WTC11 (cell line): ENCODE measurements around the gene ASAH2. TPM values are rescaled to one million over a fixed set of nuclear protein-coding genes. Genes with fewer than 3 reads are reported as not detected.

Experiments used
- ATAC-seq: fragments of 200-7000 bp; cut with Tn5 transposase; 2 replicates; pipeline ENCODE4 v1.10.0; 2021; ENCODE audit warnings: mild to moderate bottlenecking, moderate library complexity
- CTCF ChIA-PET: fragments of 300-600 bp; sonication (Branson Sonifier 250); formaldehyde crosslinking; loops from one replicate; lab custom pipeline; 2021; ENCODE audit warnings: antibody characterized with exemption; lab: Charles Lee
- POLR2A ChIA-PET: fragments of 350-600 bp; sonication (Branson Sonifier 250); formaldehyde crosslinking; loops from one replicate; lab custom pipeline; 2021; ENCODE audit warnings: antibody characterized with exemption; lab: Charles Lee
- DNase-seq: peaks from one replicate; pipeline ENCODE4 v3.0.0; 2021; ENCODE audit warnings: low spot score
- H3K27ac Mint-ChIP-seq: 2 replicates; pipeline ENCODE4 v1.8.0; 2021; ENCODE audit warnings: mixed read lengths
- H3K27me3 Mint-ChIP-seq: 2 replicates; pipeline ENCODE4 v1.8.0; 2021; ENCODE audit warnings: low read depth, mild to moderate bottlenecking, moderate library complexity, mixed read lengths
- H3K36me3 Mint-ChIP-seq: 2 replicates; pipeline ENCODE4 v1.8.0; 2021; ENCODE audit warnings: mixed read lengths
- H3K4me1 Mint-ChIP-seq: 2 replicates; pipeline ENCODE4 v1.8.0; 2022; ENCODE audit warnings: mixed read lengths
- H3K4me3 Mint-ChIP-seq: 2 replicates; pipeline ENCODE4 v1.8.0; 2021; ENCODE audit warnings: mild to moderate bottlenecking, moderate library complexity, mixed read lengths
- H3K9me3 Mint-ChIP-seq: 2 replicates; pipeline ENCODE4 v1.8.0; 2021; ENCODE audit warnings: mixed read lengths
- CREB1 ChIP-seq: sonication (generic); formaldehyde crosslinking; IDR thresholded peaks from 2 replicates; pipeline ENCODE4 v1.8.0; 2023; ENCODE audit warnings: mild to moderate bottlenecking, missing genetic modification reagents
- EMX1 ChIP-seq: fragments of 250-450 bp; sonication (Bioruptor Pico); IDR thresholded peaks from 2 replicates; pipeline ENCODE4 v1.8.0; 2021; ENCODE audit warnings: mild to moderate bottlenecking
- FOXP1 ChIP-seq: sonication (generic); formaldehyde crosslinking; IDR thresholded peaks from 2 replicates; pipeline ENCODE4 v1.8.0; 2022; ENCODE audit warnings: missing genetic modification reagents, mild to moderate bottlenecking, moderate library complexity, borderline replicate concordance
- GRHL2 ChIP-seq: fragments of 250-450 bp; sonication (Bioruptor Pico); IDR thresholded peaks from 2 replicates; pipeline ENCODE4 v1.8.0; 2022; ENCODE audit warnings: mild to moderate bottlenecking, moderate library complexity; ENCODE audit not compliant: insufficient replicate concordance, severe bottlenecking
- MLX ChIP-seq: sonication (generic); formaldehyde crosslinking; IDR thresholded peaks from 2 replicates; pipeline ENCODE4 v1.8.1; 2023; ENCODE audit warnings: mild to moderate bottlenecking, missing genetic modification reagents, moderate library complexity
- MXD4 ChIP-seq: fragments of 250-450 bp; sonication (Bioruptor Pico); IDR thresholded peaks from 2 replicates; pipeline ENCODE4 v1.8.0; 2021; ENCODE audit warnings: mild to moderate bottlenecking, moderate library complexity, borderline replicate concordance
- NFE2L1 ChIP-seq: sonication (generic); formaldehyde crosslinking; IDR thresholded peaks from 2 replicates; pipeline ENCODE4 v1.8.1; 2023; ENCODE audit warnings: missing genetic modification reagents
- NR1H2 ChIP-seq: sonication (generic); formaldehyde crosslinking; IDR thresholded peaks from 2 replicates; pipeline ENCODE4 v1.9.0; 2021; ENCODE audit warnings: mild to moderate bottlenecking, moderate library complexity, missing genetic modification reagents
- PREB ChIP-seq: sonication (generic); formaldehyde crosslinking; IDR thresholded peaks from 2 replicates; pipeline ENCODE4 v1.8.1; 2022; ENCODE audit warnings: mild to moderate bottlenecking, missing genetic modification reagents, moderate library complexity, borderline replicate concordance
- RELA ChIP-seq: sonication (generic); formaldehyde crosslinking; IDR thresholded peaks from 2 replicates; pipeline ENCODE4 v1.8.1; 2022; ENCODE audit warnings: missing genetic modification reagents, mild to moderate bottlenecking, borderline replicate concordance
- RORB ChIP-seq: fragments of 250-450 bp; sonication (Bioruptor Pico); IDR thresholded peaks from 2 replicates; pipeline ENCODE4 v1.9.0; 2021; ENCODE audit warnings: mild to moderate bottlenecking
- STAT6 ChIP-seq: sonication (generic); formaldehyde crosslinking; conservative IDR thresholded peaks from 2 replicates; pipeline ENCODE4 v1.8.1; 2023; ENCODE audit warnings: mild to moderate bottlenecking, low read depth, missing genetic modification reagents, moderate library complexity
- TEAD4 ChIP-seq: sonication (generic); formaldehyde crosslinking; IDR thresholded peaks from 2 replicates; pipeline ENCODE4 v1.8.0; 2022; ENCODE audit warnings: mild to moderate bottlenecking, missing genetic modification reagents
- ZBTB21 ChIP-seq: sonication (generic); formaldehyde crosslinking; IDR thresholded peaks from 2 replicates; pipeline ENCODE4 v1.8.1; 2023; ENCODE audit warnings: mild to moderate bottlenecking, missing genetic modification reagents, borderline replicate concordance
- ZNF121 ChIP-seq: sonication (generic); formaldehyde crosslinking; IDR thresholded peaks from 2 replicates; pipeline ENCODE4 v1.8.0; 2023; ENCODE audit warnings: missing genetic modification reagents
- ZNF671 ChIP-seq: fragments of 250-450 bp; sonication (Bioruptor Pico); IDR thresholded peaks from 2 replicates; pipeline ENCODE4 v1.8.0; 2021; ENCODE audit warnings: mild to moderate bottlenecking
- total RNA-seq: library from RNA; stranded (reverse); gene quantifications from 3 replicates; pipeline ENCODE4 v1.2.3, GENCODE V29; 2021
- TF ChIP-seq, protein P1 (sequence below): fragments of 250-450 bp; sonication (Bioruptor Pico); IDR thresholded peaks from 2 replicates; pipeline ENCODE4 v2.1.2; 2022; ENCODE audit warnings: mild to moderate bottlenecking, moderate library complexity
- TF ChIP-seq, protein P2 (sequence below): sonication (generic); formaldehyde crosslinking; IDR thresholded peaks from 2 replicates; pipeline ENCODE4 v1.8.1; 2023; ENCODE audit warnings: mild to moderate bottlenecking, missing genetic modification reagents, borderline replicate concordance
- TF ChIP-seq, protein P3 (sequence below): sonication (generic); formaldehyde crosslinking; IDR thresholded peaks from 2 replicates; pipeline ENCODE4 v1.8.1; 2022; ENCODE audit warnings: missing genetic modification reagents, borderline replicate concordance
- TF ChIP-seq, protein P4 (sequence below): fragments of 250-450 bp; sonication (Bioruptor Pico); conservative IDR thresholded peaks from 2 replicates; pipeline ENCODE4 v1.9.0; 2021; ENCODE audit warnings: mild to moderate bottlenecking

ASAH2 gene
- total RNA-seq, 1 experiment from 2014 or later: 4.1 TPM

GRCh38 chr10:50275650-50276235, 24.4 kb upstream of the ASAH2 start:
- DNase-seq: peak; percentile 45
- TF ChIP-seq EMX1 (CRISPR knock-in tag) (no peak), GRHL2 (no peak), NR1H2 (CRISPR knock-in tag) (no peak), MXD4 (no peak), STAT6 (CRISPR knock-in tag) (no peak), NFE2L1 (no peak), PREB (CRISPR knock-in tag) (no peak), FOXP1 (CRISPR knock-in tag) (no peak), RELA (CRISPR knock-in tag) (no peak), ZNF121 (no peak), ZNF671 (CRISPR knock-in tag) (no peak), TEAD4 (CRISPR knock-in tag) (no peak), RORB (CRISPR knock-in tag) (no peak), ZBTB21 (CRISPR knock-in tag) (no peak), MLX (no peak), CREB1 (no peak)
- TF ChIP-seq, protein P1, sequence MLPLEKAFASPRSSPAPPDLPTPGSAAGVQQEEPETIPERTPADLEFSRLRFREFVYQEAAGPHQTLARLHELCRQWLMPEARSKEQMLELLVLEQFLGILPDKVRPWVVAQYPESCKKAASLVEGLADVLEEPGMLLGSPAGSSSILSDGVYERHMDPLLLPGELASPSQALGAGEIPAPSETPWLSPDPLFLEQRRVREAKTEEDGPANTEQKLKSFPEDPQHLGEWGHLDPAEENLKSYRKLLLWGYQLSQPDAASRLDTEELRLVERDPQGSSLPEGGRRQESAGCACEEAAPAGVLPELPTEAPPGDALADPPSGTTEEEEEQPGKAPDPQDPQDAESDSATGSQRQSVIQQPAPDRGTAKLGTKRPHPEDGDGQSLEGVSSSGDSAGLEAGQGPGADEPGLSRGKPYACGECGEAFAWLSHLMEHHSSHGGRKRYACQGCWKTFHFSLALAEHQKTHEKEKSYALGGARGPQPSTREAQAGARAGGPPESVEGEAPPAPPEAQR (CRISPR knock-in tag): no peak
- TF ChIP-seq, protein P2, sequence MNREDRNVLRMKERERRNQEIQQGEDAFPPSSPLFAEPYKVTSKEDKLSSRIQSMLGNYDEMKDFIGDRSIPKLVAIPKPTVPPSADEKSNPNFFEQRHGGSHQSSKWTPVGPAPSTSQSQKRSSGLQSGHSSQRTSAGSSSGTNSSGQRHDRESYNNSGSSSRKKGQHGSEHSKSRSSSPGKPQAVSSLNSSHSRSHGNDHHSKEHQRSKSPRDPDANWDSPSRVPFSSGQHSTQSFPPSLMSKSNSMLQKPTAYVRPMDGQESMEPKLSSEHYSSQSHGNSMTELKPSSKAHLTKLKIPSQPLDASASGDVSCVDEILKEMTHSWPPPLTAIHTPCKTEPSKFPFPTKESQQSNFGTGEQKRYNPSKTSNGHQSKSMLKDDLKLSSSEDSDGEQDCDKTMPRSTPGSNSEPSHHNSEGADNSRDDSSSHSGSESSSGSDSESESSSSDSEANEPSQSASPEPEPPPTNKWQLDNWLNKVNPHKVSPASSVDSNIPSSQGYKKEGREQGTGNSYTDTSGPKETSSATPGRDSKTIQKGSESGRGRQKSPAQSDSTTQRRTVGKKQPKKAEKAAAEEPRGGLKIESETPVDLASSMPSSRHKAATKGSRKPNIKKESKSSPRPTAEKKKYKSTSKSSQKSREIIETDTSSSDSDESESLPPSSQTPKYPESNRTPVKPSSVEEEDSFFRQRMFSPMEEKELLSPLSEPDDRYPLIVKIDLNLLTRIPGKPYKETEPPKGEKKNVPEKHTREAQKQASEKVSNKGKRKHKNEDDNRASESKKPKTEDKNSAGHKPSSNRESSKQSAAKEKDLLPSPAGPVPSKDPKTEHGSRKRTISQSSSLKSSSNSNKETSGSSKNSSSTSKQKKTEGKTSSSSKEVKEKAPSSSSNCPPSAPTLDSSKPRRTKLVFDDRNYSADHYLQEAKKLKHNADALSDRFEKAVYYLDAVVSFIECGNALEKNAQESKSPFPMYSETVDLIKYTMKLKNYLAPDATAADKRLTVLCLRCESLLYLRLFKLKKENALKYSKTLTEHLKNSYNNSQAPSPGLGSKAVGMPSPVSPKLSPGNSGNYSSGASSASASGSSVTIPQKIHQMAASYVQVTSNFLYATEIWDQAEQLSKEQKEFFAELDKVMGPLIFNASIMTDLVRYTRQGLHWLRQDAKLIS (CRISPR knock-in tag): no peak
- TF ChIP-seq, protein P3, sequence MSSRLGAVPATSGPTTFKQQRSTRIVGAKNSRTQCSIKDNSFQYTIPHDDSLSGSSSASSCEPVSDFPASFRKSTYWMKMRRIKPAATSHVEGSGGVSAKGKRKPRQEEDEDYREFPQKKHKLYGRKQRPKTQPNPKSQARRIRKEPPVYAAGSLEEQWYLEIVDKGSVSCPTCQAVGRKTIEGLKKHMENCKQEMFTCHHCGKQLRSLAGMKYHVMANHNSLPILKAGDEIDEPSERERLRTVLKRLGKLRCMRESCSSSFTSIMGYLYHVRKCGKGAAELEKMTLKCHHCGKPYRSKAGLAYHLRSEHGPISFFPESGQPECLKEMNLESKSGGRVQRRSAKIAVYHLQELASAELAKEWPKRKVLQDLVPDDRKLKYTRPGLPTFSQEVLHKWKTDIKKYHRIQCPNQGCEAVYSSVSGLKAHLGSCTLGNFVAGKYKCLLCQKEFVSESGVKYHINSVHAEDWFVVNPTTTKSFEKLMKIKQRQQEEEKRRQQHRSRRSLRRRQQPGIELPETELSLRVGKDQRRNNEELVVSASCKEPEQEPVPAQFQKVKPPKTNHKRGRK (CRISPR knock-in tag): no peak
- TF ChIP-seq, protein P4, sequence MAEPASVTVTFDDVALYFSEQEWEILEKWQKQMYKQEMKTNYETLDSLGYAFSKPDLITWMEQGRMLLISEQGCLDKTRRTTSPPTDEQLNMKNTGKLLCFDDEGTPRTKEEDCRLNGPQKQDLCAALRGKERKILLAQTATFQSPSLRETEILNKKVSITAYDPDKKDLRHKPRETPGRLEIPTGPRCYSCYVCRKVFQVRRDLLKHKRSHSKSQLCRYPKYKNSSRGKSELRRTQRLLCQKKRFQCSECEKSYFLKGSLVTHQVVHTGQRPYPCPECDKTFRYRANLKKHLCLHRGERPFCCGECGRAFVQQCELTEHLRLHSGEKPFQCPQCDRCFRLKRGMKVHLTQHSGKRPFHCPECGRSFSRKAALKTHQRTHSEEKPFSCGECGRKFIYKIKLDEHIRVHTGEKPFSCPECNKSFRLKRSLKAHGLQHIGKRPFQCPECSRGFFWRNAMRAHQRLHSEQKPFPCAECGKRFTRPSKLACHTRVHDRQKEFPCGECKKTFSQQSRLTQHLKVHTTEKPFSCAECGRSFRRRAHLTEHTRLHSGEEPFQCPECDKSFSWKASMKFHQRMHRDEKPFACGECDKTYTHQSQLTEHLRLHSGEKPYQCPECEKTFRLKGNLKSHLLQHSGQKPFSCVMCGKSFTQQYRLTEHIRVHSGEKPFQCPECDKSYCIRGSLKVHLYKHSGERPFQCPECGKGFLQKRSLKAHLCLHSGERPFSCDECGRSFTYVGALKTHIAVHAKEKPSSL: no peak
- Mint-ChIP-seq H3K9me3 (0 out of 2 replicates have a peak, but pooled peaks cover 4% of the 10 kb centered on the region), H3K27me3 (peaks cover 5% of the 10 kb centered on the region; the same call in 1 of the 2 replicates), H3K4me1 (peaks cover 10% of the 10 kb centered on the region), H3K27ac (no peak overlapping the region), H3K36me3 (no peaks in the 10 kb centered on the region), H3K4me3 (no peak overlapping the region)
- CTCF ChIA-PET: interaction anchor here (0.6 to 1.9 kb wide), 25 partner anchors 9 to 1037 kb away, joined by 3 to 11 read pairs (median 3); no protein-coding TSS in a partner anchor
- POLR2A ChIA-PET: no interaction called here
- peak; percentile 53; the same call in 1 of the 2 replicates for ATAC-seq
